NCI-H69 (cell line): ENCODE measurements around the gene ANXA9.
A peak's percentile ranks its signal among the peaks of the same experiment; 100 is the strongest.

Experiments used
- DNase-seq: peaks from one replicate; lab custom pipeline; 2025; lab: John Stamatoyannopoulos, UW

Gene ANXA9, protein sequence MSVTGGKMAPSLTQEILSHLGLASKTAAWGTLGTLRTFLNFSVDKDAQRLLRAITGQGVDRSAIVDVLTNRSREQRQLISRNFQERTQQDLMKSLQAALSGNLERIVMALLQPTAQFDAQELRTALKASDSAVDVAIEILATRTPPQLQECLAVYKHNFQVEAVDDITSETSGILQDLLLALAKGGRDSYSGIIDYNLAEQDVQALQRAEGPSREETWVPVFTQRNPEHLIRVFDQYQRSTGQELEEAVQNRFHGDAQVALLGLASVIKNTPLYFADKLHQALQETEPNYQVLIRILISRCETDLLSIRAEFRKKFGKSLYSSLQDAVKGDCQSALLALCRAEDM

DNA sequence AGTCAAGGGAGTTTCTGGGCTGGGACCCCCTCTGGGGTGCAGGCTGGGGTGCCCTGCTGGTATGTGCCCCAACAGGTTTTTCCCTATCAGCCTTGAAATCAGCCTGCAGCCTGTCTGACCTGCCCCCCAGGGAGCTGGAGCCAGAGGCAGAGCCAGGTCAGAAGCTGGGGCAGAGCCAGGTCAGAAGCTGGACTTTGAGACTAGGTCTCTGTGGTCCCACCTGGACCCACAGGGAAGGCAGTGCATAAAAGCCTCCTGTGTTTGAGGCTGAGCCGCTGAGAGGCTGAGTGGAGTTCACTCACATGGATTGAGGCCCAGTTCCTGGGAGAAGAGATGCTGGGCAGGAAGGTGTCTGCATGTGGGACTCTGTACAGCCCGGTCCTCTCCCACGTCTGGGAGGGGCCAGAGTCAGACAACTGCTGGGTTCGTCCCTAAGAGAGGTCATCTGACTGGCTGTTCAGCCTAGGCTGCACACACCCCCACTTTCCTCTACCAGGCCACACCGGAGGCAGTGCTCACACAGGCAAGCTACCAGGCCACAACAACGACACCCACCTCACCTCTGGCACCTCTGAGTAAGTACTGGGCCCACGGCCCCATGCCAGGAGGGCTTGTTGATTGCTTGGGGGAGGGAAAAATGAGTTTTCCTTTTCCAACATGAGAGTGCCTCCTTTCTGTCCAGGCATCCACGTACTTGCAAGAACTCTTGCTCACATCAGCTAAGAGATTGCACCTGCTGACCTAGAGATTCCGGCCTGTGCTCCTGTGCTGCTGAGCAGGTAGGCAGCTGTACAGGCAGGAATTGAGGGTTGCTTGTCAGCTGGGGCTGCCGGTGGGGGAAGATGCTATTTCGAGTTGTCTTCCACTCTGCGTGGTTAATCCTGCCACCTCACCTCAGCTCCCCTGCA is at the start of gene ANXA9:
ANXA9 (plus strand) TSS at position 488 of the 908 bp plus-strand sequence. CDS start 814 bp downstream, outside the sequence.
- DNase-seq, result peak; percentile 43

GRCh38 chr1:150944856-150945255 is 37.2 kb upstream of the ANXA9 start:
- no peak for DNase-seq

GRCh38 chr1:150954708-150955107 is 27.4 kb upstream of the ANXA9 start:
- no peak for DNase-seq

DNA sequence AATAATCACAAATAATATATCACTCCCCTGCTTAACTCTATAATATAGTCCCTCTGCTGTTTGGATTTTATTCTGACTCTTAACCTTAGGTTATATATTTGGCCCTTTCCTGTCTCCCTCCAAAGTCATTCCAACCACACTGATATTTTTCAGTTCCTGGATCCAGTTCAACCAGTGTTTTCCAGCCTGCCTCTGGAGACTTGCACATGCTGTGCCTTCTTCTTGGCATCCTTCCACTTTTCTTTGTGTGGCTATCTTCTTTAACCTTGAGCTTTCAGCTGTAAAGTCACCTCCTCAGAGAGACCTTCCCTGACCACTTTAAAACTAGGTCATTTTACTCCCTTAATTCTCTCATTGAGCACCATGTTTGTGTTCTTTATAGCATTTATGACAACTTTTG is 26.8 kb upstream of the ANXA9 start:
- no peak for DNase-seq

- no peak for DNase-seq
Measured at GRCh38 chr1:150957666-150958065, 24.4 kb upstream of the ANXA9 start.

DNA sequence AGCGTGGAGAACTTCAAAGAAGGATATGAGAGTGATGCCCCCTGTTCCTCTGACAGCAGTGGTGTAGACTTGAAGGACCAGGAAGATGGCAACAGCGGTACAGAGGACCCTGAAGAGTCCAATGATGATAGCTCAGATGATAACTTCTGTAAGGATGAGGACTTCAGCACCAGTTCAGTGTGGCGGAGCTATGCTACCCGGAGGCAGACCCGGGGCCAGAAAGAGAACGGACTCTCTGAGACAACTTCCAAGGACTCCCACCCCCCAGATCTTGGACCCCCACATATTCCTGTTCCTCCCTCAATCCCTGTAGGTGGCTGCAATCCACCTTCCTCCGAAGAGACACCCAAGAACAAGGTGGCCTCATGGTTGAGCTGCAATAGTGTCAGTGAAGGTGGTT is 21.4 kb upstream of the ANXA9 start:
- DNase-seq, result no peak

- no peak for DNase-seq
Measured at GRCh38 chr1:150961756-150962155, 20.3 kb upstream of the ANXA9 start.

DNA sequence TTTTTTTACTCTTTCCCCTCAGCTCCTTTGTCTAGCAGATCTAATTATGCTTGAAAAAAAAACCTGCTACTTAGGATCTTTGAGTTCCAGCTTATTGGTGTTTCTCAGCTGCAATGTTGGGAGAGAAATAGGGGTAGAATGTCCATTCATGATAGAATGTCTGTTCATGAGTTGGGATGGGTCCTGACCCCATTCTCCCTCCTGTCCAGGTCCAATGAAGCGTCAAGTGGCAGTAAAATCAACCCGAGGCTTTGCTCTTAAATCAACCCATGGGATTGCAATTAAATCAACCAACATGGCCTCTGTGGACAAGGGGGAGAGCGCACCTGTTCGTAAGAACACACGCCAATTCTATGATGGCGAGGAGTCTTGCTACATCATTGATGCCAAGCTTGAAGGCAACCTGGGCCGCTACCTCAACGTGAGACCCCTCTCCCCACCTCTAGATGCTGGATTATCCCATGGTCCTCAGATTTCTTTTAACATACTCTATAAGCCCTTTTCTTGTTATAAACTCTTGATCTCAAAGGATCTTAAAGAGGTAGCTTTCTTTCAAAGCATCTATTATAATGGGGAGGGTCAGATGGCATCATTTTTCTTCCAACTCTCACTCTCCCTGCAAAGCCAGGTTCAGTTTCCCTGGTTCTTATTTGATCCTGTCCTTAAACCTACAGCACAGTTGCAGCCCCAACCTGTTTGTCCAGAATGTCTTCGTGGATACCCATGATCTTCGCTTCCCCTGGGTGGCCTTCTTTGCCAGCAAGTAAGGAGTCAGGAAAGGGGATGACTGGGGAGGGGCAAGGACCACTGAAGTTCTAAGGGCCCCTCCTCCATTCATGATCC is 18.6 kb upstream of the ANXA9 start:
- no peak for DNase-seq

GRCh38 chr1:150964164-150964489 is 18.0 kb upstream of the ANXA9 start:
- no peak for DNase-seq

DNA sequence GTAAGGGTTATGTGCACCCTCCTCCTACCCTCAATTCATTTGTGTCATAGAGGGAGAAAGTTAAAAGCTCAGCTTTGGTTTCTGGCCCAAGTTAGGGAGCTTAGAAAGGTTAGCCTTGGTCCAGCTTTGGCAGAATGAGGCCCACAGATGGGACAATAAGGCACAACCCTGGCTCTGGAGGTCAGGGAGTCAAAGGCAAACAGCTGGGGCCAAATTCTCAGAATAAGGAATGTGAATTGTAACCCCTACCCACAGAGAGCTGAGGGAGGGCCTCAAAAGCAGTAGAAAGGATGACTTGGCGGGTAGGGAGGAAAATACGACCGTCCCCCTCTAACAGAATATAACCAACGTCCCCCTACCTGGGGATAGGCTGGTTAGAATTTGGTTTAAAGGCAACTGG is 16.5 kb upstream of the ANXA9 start:
- no peak for DNase-seq

GRCh38 chr1:150966011-150966410 is 16.1 kb upstream of the ANXA9 start:
- DNase-seq, result no peak

DNA sequence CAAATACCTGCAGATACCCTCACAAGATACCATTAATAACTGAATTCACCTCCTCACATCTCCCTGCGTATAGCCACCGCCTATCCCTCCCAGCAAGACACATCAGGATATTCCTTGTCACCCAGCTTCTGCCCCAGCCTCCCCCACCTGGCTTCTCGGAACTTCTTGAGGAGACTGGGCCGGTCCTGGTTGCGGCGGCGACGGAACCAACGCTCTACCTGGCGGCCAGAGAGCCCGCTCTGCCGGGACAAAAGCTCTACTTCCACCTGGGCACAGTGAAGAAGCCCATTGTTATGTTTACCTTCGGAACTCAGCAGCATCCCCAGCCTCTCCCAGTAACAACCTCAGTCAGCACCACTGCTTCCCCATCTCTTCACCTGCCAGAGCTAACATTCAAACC is 14.2 kb upstream of the ANXA9 start:
- DNase-seq, result no peak

- no peak for DNase-seq
Measured at GRCh38 chr1:150968491-150968890, 13.6 kb upstream of the ANXA9 start.

GRCh38 chr1:150969626-150970025 is 12.5 kb upstream of the ANXA9 start:
- DNase-seq, result no peak

- DNase-seq, result no peak
Measured at GRCh38 chr1:150970808-150971582, 11.1 kb upstream of the ANXA9 start.

- DNase-seq, result peak; percentile 38
Measured at GRCh38 chr1:150971583-150972416, 10.3 kb upstream of the ANXA9 start.

DNA sequence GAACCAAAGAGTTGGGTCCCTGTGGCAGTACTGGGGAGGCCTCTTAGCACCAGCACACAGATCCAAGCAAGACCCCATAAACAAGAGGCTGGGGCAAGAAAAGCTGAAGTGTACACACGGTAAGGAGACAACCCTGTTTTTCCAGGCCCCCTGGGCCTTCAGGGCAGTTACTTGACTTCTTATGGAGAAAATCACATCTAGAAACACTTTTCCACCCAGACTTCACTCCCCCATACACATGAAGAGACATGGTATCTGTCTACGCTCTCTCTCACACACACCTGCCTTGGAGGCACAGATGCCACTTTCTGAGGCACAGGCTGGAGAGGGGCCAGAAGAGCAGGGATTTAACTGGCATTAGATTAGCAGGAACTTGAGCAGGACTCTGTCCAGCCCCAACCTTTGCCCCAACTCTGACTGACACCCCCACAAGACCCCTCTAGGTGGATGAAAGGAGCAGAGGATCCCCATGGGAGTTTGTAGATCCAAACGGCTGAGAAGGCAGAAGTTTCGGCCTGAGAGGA is 9.6 kb upstream of the ANXA9 start:
- peak; percentile 36 for DNase-seq

DNA sequence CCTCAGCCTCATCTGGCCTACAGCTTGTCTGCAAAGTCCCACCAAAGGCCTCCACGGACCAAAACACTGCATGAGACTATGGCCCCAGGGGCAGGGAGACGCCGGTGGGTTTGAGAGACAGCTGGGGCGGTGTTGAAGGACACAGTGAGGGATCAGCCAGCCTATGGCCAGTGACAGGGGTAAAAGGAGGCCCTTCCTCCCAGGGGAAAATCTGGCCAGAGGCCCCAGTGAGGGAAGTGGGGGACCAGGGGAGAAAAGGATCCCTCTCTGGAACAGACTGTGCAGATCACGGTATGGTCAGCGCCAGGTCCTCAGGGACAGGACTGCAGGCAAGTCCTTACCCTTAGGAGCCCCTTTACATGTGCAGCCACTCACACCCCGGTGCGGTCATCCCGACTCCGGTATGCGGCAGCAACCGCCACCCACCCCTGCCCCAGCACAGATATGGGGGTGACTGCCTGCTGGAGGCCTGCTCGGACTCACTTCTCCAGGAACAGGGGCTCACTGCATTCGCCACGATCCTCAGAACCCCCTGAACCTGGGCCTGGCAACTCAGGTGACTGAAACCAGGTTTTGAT is 8.7 kb upstream of the ANXA9 start:
- DNase-seq, result peak; percentile 47

DNA sequence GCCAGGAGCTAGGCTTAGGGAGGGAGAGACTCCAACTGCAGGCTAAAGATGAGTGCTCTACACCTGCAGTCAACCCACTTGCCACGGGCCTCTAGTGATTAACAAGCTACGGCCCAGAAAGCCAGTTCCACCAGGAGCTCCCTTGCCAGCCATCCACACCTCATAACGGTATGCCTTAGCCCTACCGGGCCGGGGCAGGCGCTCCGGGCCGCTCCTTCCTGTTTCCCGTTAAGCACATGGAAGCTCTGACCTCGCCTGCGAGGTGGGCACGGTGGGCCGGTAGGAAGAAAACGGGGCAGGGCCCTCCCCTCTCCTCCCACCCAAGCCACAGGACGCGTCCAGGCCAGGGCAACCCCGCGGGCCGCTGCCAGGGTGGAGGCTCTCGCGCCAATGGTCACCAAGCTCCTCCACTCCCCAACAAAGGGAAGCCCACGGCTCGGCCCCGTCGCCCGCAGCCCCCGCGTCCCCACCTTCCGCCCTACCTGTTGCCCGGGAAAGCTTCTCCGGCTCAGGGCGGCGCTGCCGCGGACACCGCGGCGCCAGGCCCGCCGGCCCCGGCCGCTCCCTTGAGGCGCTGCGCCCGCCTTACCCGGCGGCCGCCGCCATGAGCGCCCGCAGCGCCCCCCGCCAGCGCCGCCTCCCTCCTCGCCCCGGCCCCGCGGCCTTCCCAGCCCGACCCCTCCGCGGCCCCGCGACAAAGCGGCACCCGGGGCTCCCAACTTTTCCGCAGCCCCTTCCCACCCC is 8.1 kb upstream of the ANXA9 start:
- peak; percentile 75 for DNase-seq
